Osteoblast (primary cell): ENCODE measurements around the gene KRT6B. TPM values are rescaled to one million over a fixed set of nuclear protein-coding genes. Genes with fewer than 3 reads are reported as not detected.

Experiments used
- DNase-seq: peaks from one replicate; pipeline ENCODE4 v3.0.0; 2011; ENCODE audit warnings: low spot score, mixed read lengths; ENCODE audit not compliant: insufficient read length; ENCODE audit errors: missing footprints
- H2AFZ ChIP-seq: 2 replicates; pipeline ENCODE4 v1.6.0; 2011; ENCODE audit warnings: mild to moderate bottlenecking, low read length
- H3K27ac ChIP-seq: 2 replicates; pipeline ENCODE4 v1.5.1; 2011; ENCODE audit warnings: mild to moderate bottlenecking, low read depth, low read length, moderate library complexity
- H3K27me3 ChIP-seq: 2 replicates; pipeline ENCODE4 v1.6.0; 2012; ENCODE audit warnings: mild to moderate bottlenecking, control low read depth, inconsistent platforms, low read length, moderate library complexity; ENCODE audit not compliant: insufficient read depth
- H3K36me3 ChIP-seq: 2 replicates; pipeline ENCODE4 v1.5.1; 2011; ENCODE audit warnings: mild to moderate bottlenecking, low read length, control low read depth, moderate library complexity; ENCODE audit not compliant: insufficient read depth
- H3K4me1 ChIP-seq: 2 replicates; pipeline ENCODE4 v1.5.1; 2011; ENCODE audit warnings: mild to moderate bottlenecking, low read length, control low read depth, moderate library complexity; ENCODE audit not compliant: insufficient read depth
- H3K4me2 ChIP-seq: 2 replicates; pipeline ENCODE4 v1.6.0; 2011; ENCODE audit warnings: mild to moderate bottlenecking, low read length; ENCODE audit not compliant: insufficient read depth
- H3K4me3 ChIP-seq: fragments of 200-600 bp; sonication (generic); 3 replicates; pipeline ENCODE4 v1.5.1; 2012; ENCODE audit warnings: mild to moderate bottlenecking, low read length, inconsistent platforms; ENCODE audit not compliant: insufficient read depth
- H3K79me2 ChIP-seq: 2 replicates; pipeline ENCODE4 v1.6.0; 2012; ENCODE audit warnings: mild to moderate bottlenecking, low read length, control low read depth, inconsistent platforms; ENCODE audit not compliant: insufficient read depth
- H3K9me3 ChIP-seq: 2 replicates; pipeline ENCODE4 v1.5.1; 2011; ENCODE audit warnings: low read depth, low read length, control low read depth
- H4K20me1 ChIP-seq: 2 replicates; pipeline ENCODE4 v1.6.0; 2012; ENCODE audit warnings: mild to moderate bottlenecking, low read length, control low read depth; ENCODE audit not compliant: insufficient read depth
- total RNA-seq: library from RNA; depleted of rRNA; stranded (reverse); fragments of >200 nt; gene quantifications from 2 replicates; pipeline ENCODE4 v1.2.3, GENCODE V29; 2012
- TF ChIP-seq, protein P1 (sequence below): IDR thresholded peaks from 2 replicates; pipeline ENCODE4 v1.5.1; 2011; ENCODE audit warnings: mild to moderate bottlenecking, low read depth, low read length, moderate library complexity; ENCODE audit errors: extremely low read depth

The KRT6B gene
- total RNA-seq, 1 donor: not detected

GRCh38 chr12:52498946-52499345 is 47.0 kb upstream of the KRT6B start:
- Histone ChIP-seq H4K20me1 (no peaks in the 10 kb centered on the region), H3K79me2 (no peaks in the 10 kb centered on the region), H3K36me3 (no peaks in the 10 kb centered on the region), H3K4me1 (peaks cover 65% of the 10 kb centered on the region), H3K9me3 (no peaks in the 10 kb centered on the region), H3K27me3 (no peaks in the 10 kb centered on the region), H3K4me3 (no peak overlapping the region), H2AFZ (no peak overlapping the region), H3K4me2 (no peak overlapping the region), H3K27ac (peak overlapping the region; percentile 82)
- TF ChIP-seq, protein P1, sequence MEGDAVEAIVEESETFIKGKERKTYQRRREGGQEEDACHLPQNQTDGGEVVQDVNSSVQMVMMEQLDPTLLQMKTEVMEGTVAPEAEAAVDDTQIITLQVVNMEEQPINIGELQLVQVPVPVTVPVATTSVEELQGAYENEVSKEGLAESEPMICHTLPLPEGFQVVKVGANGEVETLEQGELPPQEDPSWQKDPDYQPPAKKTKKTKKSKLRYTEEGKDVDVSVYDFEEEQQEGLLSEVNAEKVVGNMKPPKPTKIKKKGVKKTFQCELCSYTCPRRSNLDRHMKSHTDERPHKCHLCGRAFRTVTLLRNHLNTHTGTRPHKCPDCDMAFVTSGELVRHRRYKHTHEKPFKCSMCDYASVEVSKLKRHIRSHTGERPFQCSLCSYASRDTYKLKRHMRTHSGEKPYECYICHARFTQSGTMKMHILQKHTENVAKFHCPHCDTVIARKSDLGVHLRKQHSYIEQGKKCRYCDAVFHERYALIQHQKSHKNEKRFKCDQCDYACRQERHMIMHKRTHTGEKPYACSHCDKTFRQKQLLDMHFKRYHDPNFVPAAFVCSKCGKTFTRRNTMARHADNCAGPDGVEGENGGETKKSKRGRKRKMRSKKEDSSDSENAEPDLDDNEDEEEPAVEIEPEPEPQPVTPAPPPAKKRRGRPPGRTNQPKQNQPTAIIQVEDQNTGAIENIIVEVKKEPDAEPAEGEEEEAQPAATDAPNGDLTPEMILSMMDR: no peak
- DNase-seq: no peak

DNA sequence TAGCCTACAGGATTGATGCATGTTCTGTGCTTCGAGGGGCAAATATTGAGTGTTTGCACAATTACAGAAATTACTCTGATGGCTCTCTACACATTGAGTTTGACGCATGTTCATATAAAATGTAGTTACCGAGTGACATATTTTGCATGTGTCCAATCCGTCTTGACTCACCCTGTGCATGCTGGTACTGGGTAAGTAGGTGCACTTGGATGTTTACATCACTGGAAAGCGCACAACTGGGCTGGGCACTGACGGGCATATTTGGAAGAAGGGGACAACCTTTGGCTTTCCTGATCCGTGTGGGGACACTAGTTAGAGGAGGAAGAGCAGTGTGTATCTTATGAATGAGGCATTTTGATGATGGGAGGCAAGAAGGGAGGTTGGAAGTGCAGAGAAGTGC is 46.0 kb upstream of the KRT6B start:
- no peak for DNase-seq
- H3K4me2 ChIP-seq: no peak overlapping the region
- no peaks in the 10 kb centered on the region for H3K27me3 ChIP-seq
- no peaks in the 10 kb centered on the region for H4K20me1 ChIP-seq
- TF ChIP-seq, protein P1: no peak
- no peak overlapping the region for H2AFZ ChIP-seq
- H3K36me3 ChIP-seq: no peaks in the 10 kb centered on the region
- no peak overlapping the region for H3K27ac ChIP-seq
- no peaks in the 10 kb centered on the region for H3K9me3 ChIP-seq
- H3K4me1 ChIP-seq: peaks cover 69% of the 10 kb centered on the region
- H3K4me3 ChIP-seq: no peak overlapping the region
- no peaks in the 10 kb centered on the region for H3K79me2 ChIP-seq

DNA sequence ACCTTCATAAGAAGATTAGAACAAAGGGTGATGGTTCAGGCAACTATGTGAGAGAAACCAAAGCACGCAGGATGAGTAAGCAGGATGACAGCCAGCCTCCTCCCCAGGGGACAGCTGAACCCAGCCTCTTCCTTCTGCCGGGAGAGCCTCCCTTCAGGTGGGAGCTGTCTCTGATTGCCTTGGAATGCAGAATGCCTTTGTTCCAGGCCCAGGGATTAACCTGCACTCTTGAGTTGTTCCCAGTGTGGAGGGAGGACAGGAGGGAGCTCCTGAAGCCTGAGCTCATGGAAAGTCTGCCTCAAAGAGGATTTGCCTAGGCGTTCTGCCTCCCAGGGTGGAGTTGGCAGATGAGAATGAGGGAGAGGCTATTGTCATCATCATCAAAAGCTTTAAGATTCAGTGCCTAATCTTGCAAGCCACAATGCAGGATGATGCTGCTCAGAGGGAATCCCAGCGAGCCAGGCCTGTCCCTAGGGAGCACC is 44.7 kb upstream of the KRT6B start:
- DNase-seq: peak; percentile 80

DNA sequence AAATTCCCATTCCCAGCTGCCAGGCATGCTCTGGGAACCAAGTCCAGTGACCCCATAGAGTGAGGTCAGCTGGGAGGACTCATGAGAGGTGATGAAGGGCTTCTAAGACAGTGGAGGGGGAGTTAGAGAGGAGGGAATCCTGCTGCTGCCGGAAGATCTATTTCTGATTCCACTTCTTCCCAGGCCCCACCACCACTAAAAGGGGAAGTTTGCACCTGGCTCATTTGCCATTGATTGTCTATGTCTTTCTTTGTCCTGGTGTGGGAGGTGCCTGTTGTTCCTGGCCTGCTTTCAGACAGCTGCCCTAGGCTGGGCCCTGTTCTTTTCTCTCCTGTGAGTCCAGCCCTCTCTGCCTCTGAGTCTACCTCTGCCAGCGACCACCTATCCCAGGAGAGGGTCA is 44.1 kb upstream of the KRT6B start:
- DNase-seq: no peak
- Histone ChIP-seq H3K27ac (peak overlapping the region; percentile 78), H2AFZ (no peak overlapping the region), H3K9me3 (no peaks in the 10 kb centered on the region), H3K4me1 (peaks cover 61% of the 10 kb centered on the region), H3K36me3 (no peaks in the 10 kb centered on the region), H3K27me3 (peaks cover 9% of the 10 kb centered on the region), H3K4me3 (no peak overlapping the region), H3K4me2 (peak overlapping the region; percentile 25), H3K79me2 (no peaks in the 10 kb centered on the region), H4K20me1 (no peaks in the 10 kb centered on the region)
- TF ChIP-seq, protein P1: no peak

More for the DNA sequence above, 44.7 kb upstream of the KRT6B start:
- H2AFZ ChIP-seq: no peak overlapping the region
- peak overlapping the region; percentile 78 for H3K27ac ChIP-seq
- H3K36me3 ChIP-seq: no peaks in the 10 kb centered on the region
- peak overlapping the region; percentile 25 for H3K4me2 ChIP-seq
- H3K4me1 ChIP-seq: peaks cover 66% of the 10 kb centered on the region
- no peak overlapping the region for H3K4me3 ChIP-seq
- H3K9me3 ChIP-seq: no peaks in the 10 kb centered on the region
- peaks cover 6% of the 10 kb centered on the region for H3K27me3 ChIP-seq
- TF ChIP-seq, protein P1: no peak
- H4K20me1 ChIP-seq: no peaks in the 10 kb centered on the region
- no peaks in the 10 kb centered on the region for H3K79me2 ChIP-seq
